Pons (tissue), 1 donor: ENCODE results near the gene PMAIP1.
A peak's percentile ranks its signal among the peaks of the same experiment; 100 is the strongest.
"Not testable (repeated sequence)": the region's sequence is repeated elsewhere in the genome, so short reads cannot be mapped to it uniquely, and the experiment has no call there.

Source experiments
- DNase-seq: peaks from one replicate; pipeline ENCODE4 v3.0.0-alpha.2; 2016; ENCODE audit warnings: low spot score

PMAIP1 gene

DNA sequence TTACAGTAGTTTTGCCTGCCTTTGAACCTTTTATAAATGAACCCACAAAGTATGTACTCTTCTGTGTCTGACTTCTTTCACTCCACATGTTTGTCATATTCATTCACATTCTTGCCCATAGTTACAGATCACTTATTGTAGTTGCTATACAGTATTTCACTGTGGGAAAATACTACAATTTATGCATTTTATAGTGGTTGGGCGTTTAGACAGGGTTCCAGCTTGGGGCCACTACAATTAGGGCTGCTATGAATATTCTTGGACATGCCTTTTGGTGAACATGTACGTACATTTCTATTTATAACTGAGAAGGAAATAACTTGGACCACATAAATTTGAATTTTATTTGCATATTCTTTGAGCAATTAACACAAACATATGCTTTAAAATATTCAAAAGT is 15.4 kb upstream of the PMAIP1 start:
- no peak for DNase-seq

- DNase-seq, result no peak
Measured at GRCh38 chr18:59885579-59886163, 14.1 kb upstream of the PMAIP1 start.

DNA sequence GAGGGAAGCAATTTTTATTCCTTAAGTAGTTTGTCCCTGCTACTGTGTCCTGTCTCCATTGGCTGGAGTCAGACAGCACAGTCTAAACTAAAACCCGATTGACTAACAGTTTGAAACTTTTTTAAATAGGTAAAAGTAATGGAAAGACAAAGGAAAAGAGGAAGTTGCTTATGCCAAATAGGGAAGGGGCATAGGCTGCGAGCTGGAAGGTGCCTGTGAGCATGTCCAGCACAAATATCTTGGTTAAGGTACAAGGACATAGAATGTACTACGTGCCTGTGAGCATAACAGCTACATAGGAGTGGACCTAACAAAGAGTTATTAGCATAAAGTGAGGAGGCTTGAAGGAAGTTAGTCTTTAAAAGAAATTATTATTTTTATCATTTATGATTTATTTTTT is 13.4 kb upstream of the PMAIP1 start:
- DNase-seq, result not testable (repeated sequence)

DNA sequence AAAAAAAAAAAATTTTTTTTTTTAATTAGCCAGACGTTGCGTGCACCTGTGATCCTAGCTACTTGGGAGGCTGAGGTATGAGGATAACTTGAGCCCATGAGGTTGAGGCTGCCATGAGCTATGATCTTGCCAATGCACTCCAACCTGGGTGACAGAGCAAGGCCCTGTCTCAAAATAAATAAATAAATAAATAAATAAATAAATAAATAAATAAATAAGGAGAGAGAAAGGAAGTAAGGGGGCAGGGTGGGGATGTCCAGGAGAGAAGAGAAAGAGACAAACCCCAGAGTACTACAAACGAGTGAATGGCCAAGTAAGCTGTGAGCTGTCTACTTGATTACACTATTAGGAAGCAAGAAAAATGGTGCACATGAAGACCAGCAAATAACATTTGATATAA is 7.7 kb upstream of the PMAIP1 start:
- DNase-seq, result no peak

GRCh38 chr18:59893971-59894370 is 5.8 kb upstream of the PMAIP1 start:
- DNase-seq, result no peak

GRCh38 chr18:59897321-59897954 is 2.4 kb upstream of the PMAIP1 start:
- no peak for DNase-seq

DNA sequence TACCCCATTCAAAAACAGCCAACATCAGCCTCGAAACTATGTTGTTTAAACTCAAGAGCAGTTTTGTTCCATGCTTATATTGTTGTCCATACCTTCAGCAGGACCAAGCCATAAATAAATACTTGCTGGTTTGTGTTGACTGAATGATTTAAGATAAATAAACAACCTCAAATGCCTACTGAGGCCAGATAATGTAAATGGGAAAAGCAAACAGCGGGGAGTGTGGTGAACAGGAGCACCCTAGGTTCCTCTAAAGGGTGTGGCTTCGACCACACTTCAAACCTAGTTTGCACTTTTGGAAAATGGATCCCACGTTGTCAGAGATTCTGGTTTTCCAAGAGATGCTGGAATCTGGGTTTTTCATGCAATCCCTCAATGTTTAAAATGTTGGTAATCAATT is 1.7 kb upstream of the PMAIP1 start:
- no peak for DNase-seq

DNA sequence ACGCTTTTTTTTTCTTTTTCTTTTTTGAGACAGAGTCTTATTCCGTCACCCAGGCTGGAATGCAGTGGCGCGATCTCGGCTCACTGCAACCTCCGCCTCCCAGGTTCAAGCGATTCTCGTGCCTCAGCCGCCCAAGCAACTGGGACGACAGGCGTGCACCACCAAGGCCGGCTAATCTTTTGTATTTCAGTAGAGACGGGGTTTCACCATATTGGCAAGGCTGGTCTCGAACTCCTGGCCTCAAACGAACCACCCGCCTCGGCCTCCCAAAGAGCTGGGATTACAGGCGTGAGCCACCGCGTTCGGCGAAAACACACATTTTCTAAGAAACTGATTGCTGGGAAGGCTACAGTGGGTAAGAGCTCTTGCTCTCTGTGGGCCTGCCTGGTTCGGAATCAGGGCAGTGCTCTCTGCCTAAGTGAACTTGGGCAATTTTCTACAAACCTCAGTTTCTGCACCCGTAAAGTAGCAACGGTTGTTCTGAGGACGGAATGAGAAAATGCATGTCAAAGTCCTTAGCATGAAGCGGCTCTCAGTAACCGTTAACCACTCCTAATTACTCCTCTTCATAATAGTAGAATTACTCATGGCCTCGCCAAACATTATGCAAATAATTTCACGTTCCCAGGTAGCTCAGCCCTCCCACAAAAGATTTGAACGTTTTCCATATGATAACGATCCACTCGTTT is 1.0 kb upstream of the PMAIP1 start:
- DNase-seq, result no peak

DNA sequence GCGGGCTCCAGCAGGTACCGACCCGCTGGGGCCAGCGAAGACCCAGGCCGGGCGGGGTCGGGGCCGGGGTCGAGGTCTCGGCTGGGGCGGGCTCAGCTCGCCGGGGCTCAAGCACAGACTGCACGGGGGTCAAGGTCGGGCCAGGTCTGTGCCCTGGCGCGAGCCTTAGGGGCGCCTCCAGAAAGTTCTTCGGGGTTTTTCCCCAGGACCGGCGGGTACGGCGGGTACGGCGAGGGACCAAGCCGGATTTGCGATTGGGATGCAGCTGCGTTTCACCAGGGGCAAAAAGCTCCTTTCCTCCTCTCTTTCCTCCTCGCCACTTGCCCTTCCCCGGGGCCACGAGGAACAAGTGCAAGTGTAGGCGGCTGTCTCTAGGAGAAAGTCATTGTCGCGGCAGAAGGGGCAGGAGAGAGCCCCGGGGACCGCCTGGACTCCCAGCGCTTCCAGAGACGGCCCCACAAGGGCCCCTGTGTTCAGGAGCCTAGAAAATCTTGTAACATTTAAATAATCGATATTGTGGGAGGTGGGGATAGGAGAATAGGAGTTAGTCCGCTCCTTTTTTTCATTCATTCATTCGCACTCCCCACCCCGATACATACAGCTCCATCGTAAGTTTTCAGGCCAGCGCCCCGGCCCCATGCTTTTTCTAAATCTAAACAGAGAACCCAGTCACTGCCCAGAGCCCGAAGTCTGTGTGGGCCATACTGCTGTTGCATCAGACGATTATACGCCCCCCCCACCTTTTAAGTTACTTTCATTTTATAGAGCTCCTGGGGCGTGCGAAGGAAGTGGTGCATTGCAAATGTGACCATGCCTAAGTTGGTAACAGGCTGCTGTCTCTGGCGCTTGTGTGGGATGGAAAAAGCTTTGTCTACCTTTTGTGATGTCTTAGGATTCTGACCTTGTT is 679 bp downstream of the PMAIP1 start:
- DNase-seq, result peak; percentile 30

DNA sequence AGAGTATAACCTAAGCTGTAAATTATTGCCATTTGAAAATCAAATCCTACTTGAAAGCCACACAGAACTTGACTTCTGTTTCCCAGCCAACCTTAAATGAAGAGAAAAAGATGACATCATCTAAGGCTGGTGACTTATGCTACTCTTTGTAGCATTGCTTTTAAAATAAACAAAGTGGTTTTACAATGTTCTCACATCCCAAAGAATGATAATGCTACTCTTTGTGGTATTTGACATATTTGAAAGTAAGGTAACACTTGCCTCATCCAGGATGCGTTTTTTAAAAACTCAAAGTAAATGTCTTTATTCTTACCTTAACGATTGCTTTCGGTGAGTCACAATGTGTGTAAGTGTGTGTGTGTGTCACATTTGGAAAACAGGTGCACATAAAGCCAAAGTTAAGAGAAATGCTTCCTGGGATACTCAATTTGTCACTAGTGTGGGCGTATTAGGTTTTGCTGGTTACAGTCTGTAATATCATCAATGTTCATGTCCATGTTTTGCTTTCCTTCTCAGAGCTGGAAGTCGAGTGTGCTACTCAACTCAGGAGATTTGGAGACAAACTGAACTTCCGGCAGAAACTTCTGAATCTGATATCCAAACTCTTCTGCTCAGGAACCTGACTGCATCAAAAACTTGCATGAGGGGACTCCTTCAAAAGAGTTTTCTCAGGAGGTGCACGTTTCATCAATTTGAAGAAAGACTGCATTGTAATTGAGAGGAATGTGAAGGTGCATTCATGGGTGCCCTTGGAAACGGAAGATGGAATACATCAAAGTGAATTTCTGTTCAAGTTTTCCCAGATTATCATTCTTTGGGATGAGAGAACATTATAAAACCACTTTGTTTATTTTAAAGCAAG is 2.6 kb downstream of the PMAIP1 start:
- no peak for DNase-seq

DNA sequence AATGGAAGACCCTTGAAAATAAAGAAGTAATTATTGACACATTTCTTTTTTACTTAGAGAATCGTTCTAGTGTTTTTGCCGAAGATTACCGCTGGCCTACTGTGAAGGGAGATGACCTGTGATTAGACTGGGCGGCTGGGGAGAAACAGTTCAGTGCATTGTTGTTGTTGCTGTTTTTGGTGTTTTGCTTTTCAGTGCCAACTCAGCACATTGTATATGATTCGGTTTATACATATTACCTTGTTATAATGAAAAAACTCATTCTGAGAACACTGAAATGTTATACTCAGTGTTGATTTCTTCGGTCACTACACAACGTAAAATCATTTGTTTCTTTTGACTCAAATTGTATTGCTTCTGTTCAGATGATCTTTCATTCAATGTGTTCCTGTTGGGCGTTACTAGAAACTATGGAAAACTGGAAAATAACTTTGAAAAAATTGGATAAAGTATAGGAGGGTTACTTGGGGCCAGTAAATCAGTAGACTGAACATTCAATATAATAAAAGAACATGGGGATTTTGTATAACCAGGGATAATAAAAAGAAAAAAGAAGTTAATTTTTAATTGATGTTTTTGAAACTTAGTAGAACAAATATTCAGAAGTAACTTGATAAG is 3.3 kb downstream of the PMAIP1 start:
- DNase-seq, result no peak

GRCh38 chr18:59904011-59904601 is 4.3 kb downstream of the PMAIP1 start:
- no peak for DNase-seq

- no peak for DNase-seq
Measured at GRCh38 chr18:59905686-59906091, 5.9 kb downstream of the PMAIP1 start.

- DNase-seq, result no peak
Measured at GRCh38 chr18:59906203-59906602, 6.4 kb downstream of the PMAIP1 start.

DNA sequence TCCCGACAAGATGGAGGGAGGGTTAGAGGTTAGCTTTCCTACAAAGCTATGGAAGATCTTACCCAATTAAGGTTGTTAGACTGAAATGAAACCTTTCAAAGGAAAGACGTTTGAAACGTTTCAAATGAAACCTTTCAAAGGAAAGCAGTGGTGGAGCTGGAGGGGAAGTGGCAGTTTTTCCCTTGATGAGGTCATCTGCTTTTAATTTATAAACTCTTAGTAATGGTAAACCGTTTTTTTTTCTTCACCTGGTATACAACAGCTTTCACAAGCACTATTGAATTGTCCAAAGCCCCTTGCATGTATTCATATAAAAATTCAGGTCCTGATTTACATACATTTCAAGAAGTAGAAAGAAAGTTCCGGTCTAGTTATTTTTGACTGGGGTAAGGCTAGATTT is 7.4 kb downstream of the PMAIP1 start:
- no peak for DNase-seq

DNA sequence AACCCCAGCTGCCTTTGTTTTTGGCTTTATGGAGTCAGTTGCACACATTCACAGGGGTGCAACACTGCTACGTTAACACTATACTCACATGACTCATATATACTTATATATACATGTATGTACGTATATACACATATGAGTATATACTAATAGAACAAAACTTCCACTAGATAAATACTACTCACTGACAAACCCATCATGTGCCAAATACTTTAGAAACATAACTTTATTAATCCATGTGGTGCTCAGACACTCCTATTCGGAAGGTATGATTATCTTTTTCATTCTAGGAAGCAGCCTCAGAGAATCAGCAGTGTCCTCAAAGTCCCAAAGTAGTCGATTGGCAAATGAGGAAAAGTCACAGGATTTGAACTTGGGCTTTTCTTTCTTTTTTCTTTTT is 7.9 kb downstream of the PMAIP1 start:
- DNase-seq, result no peak

DNA sequence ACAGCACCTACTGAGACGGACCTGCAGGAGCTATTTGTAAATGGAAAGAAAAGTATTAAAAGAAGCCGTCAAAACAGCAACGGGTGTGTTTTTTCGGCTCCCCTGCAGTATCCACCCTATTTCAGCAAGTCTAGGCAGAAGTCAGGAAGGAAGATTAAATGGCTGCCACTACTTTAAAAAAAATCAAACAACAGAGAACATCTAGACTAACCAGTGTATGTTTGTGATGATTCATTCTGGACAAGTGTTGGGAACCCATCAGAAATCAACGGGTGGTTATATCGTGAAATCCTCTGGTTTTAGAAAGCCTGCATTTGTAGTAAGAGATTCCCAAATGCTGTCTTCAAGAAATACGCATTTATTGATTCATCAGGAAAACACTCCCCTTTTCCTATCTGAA is 9.0 kb downstream of the PMAIP1 start:
- DNase-seq, result no peak

DNA sequence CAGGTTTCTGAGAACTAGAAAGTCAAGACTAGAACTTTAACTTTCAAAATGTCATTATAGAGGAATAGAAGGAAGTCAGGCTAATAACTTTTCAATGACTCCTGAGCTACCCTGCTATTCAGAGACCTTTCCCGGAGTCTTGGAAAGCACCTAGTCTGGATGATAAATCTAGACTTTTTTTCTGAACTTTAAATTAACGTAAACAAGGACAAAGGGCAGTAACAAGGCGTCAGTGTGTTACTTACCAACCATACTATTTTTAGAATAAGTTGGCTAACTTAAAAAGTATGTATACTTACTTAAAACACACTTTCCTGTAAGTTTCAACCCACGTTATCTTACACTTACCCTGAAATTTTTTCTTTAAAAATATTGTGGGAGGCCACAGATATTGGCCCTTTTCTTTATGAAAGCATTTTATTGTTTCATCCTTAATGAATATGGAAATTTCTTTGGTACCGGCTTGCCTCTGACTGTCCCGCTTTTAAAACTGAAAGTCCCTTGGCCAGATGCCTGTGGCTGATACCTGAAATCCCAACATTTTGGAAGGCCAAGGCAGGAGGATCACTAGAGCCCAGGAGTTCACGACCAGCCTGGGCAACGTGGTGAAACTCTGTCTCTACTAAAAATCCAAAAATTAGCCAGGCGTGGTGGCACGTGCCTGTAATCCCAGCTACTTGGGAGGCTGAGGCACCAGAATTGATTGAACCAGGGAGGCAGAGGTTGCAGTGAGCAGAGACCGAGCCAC is 9.7 kb downstream of the PMAIP1 start:
- DNase-seq, result no peak

DNA sequence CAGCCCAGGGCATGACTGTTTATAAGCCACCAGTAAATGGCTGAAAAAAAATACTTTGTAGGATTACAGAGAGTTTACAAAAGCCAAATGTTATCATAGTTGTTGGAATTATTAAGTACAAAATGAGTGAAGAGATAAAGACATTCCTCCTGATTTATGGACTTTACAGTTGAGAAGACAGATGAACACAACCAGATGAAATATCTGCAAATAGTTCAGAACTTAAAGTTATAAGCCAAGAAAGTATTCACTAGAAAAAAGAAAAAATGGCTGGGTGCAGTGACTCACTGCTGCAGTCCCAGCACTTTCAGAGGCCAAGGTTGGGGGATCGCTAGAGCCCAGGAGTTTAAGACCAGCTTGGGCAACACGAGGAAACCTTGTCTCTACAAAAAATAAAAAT is 11.2 kb downstream of the PMAIP1 start:
- DNase-seq, result no peak

GRCh38 chr18:59911600-59911999 is 11.8 kb downstream of the PMAIP1 start:
- no peak for DNase-seq
